ENCODE results near the gene KLF15.

Gene KLF15

GRCh38 chr3:126389794-126390146 is 32.6 kb upstream of the KLF15 start:
- DNase-seq (ENCODE audit: low spot score) (no peak), FAIRE-seq (no peak)

- FAIRE-seq (no peak), DNase-seq (ENCODE audit: low spot score) (peak; percentile 11)
Observed at GRCh38 chr3:126389112-126389793, 32.0 kb upstream of the KLF15 start.

- no peak for FAIRE-seq
- DNase-seq (ENCODE audit: low spot score): no peak
Observed at GRCh38 chr3:126381966-126382365, 24.8 kb upstream of the KLF15 start.

- FAIRE-seq: no peak
- DNase-seq (ENCODE audit: low spot score): no peak
Observed at GRCh38 chr3:126380011-126380768, 23.0 kb upstream of the KLF15 start.

GRCh38 chr3:126378341-126378751 is 21.1 kb upstream of the KLF15 start:
- no peak for DNase-seq (ENCODE audit: low spot score)
- FAIRE-seq: no peak

GRCh38 chr3:126377211-126377610 is 20.0 kb upstream of the KLF15 start:
- DNase-seq (ENCODE audit: low spot score): no peak
- FAIRE-seq: no peak

GRCh38 chr3:126376444-126376843 is 19.2 kb upstream of the KLF15 start:
- no peak for FAIRE-seq
- DNase-seq (ENCODE audit: low spot score): no peak

- DNase-seq (ENCODE audit: low spot score): no peak
- FAIRE-seq: no peak
Observed at GRCh38 chr3:126375835-126376331, 18.7 kb upstream of the KLF15 start.

- FAIRE-seq (no peak), DNase-seq (ENCODE audit: low spot score) (no peak)
Observed at GRCh38 chr3:126373682-126374601, 16.7 kb upstream of the KLF15 start.

- FAIRE-seq (no peak), DNase-seq (ENCODE audit: low spot score) (no peak)
Observed at GRCh38 chr3:126373146-126373613, 16.0 kb upstream of the KLF15 start.

- no peak for FAIRE-seq
- DNase-seq (ENCODE audit: low spot score): no peak
Observed at GRCh38 chr3:126372413-126373145, 15.4 kb upstream of the KLF15 start.

GRCh38 chr3:126371096-126371705 is 14.0 kb upstream of the KLF15 start:
- FAIRE-seq (no peak), DNase-seq (ENCODE audit: low spot score) (no peak)

GRCh38 chr3:126370606-126371005 is 13.4 kb upstream of the KLF15 start:
- DNase-seq (ENCODE audit: low spot score) (no peak), FAIRE-seq (no peak)

- FAIRE-seq (no peak), DNase-seq (ENCODE audit: low spot score) (no peak)
Observed at GRCh38 chr3:126370055-126370454, 12.8 kb upstream of the KLF15 start.

- FAIRE-seq (no peak), DNase-seq (ENCODE audit: low spot score) (no peak)
Observed at GRCh38 chr3:126369490-126369889, 12.3 kb upstream of the KLF15 start.

GRCh38 chr3:126367316-126367805 is 10.2 kb upstream of the KLF15 start:
- DNase-seq (ENCODE audit: low spot score) (no peak), FAIRE-seq (no peak)

- no peak for FAIRE-seq
- no peak for DNase-seq (ENCODE audit: low spot score)
Observed at GRCh38 chr3:126365351-126366277, 8.4 kb upstream of the KLF15 start.

- no peak for FAIRE-seq
- no peak for DNase-seq (ENCODE audit: low spot score)
Observed at GRCh38 chr3:126364731-126365301, 7.6 kb upstream of the KLF15 start.

GRCh38 chr3:126364130-126364695 is 7.0 kb upstream of the KLF15 start:
- FAIRE-seq (no peak), DNase-seq (ENCODE audit: low spot score) (no peak)

Data from RCC 7860 (cell line).